DMS153 treated with DMSO at 0.1 percent for 48 hours (cell line): ENCODE measurements around the gene CLEC18B.
"Not testable (repeated sequence)": the region's sequence is repeated elsewhere in the genome, so short reads cannot be mapped to it uniquely, and the experiment has no call there.

Source experiments
- DNase-seq: peaks from one replicate; lab custom pipeline; 2025; ENCODE audit not compliant: unreplicated experiment; lab: John Stamatoyannopoulos, UW

Gene CLEC18B

DNA sequence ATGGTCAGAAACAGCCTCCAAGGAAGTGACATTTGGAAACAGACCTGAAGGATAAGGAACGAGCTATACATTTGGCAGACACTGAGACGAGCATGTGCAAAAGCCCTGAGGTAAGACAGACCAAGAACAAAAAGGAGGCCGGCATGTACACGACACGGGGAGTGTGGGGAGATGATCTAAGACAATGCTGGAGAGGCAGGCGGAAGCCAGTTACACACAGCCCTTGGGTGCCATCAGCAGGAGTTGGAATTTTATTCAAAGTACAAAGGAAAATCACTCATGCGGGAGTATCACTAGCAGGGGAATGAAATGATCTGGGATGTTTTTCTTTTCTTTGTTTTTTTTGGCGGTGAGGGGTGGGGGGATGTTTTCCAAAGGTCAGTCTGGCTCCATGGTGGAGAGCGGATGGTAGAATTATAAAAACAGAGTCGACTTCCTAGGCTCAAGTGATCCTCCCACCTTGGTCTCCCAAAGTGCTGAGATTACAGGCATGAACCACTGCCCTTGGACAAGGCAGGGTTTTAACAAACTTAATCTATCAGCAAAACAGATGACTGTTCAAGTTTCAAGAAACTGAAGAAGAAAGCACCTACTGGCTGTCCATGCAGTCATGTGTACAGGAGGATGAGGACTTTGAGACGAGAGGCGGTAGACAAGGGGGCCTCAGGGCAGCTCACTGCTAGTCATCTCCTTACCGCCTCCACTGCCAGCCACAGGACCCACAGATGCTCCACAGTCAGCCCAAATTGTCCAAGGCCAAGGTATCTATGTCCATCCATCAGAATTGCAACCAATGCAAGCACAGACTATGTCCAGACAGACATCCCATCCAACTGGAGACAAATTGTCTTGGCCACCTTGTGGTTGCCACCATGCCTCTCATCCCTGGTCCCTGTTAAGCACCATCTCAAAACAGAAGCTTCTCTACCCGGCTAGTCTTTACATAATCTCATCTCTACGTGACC lies 59.4 kb downstream of the CLEC18B start:
- DNase-seq: not testable (repeated sequence)
